Uterus (tissue), 2 donors: ENCODE measurements around the gene VWF.

Experiments used
- POLR2A ChIP-seq, 2 donors: fragments of 450-650 bp; IDR thresholded peaks; one replicate each; pipeline ENCODE4 v1.6.1; 2016; ENCODE audit warnings: antibody characterized with exemption in 2 of 2, mild to moderate bottlenecking in 1 of 2, moderate library complexity in 1 of 2
- TF ChIP-seq, protein P1 (sequence below), 4 experiments: fragments of 200-600 bp in 2 of 4; fragments of 450-650 bp in 2 of 4; sonication (generic) in 2 of 4; IDR thresholded peaks; one replicate each; pipeline ENCODE4 v1.5.1; 2016 to 2019; ENCODE audit warnings: antibody characterized with exemption in 4 of 4, mild to moderate bottlenecking in 2 of 4, moderate library complexity in 1 of 4

DNA sequence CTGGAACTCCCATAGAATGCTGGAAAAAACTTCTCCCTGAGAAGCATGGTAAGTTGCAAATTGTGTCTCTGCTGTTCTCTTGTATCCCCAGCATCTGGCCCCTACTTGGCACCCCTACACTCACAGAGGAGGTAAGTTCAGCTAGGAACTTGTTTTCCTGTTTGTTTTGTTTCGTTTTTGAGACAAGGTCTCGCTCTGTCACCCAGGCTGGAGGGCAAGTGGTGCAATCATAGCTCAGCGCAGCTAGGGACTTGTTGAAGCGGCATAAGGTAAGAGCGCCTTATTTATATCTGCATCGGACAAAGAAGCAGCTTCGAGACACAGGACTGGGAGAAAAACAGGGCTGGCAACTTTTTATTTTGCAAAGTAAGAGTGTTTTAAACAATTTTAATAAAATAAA lies 161.0 kb downstream of the VWF start:
- TF ChIP-seq, protein P1, sequence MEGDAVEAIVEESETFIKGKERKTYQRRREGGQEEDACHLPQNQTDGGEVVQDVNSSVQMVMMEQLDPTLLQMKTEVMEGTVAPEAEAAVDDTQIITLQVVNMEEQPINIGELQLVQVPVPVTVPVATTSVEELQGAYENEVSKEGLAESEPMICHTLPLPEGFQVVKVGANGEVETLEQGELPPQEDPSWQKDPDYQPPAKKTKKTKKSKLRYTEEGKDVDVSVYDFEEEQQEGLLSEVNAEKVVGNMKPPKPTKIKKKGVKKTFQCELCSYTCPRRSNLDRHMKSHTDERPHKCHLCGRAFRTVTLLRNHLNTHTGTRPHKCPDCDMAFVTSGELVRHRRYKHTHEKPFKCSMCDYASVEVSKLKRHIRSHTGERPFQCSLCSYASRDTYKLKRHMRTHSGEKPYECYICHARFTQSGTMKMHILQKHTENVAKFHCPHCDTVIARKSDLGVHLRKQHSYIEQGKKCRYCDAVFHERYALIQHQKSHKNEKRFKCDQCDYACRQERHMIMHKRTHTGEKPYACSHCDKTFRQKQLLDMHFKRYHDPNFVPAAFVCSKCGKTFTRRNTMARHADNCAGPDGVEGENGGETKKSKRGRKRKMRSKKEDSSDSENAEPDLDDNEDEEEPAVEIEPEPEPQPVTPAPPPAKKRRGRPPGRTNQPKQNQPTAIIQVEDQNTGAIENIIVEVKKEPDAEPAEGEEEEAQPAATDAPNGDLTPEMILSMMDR (IDR thresholded peaks at IDR 0.05): no peak
- no peak for TF ChIP-seq POLR2A (IDR thresholded peaks at IDR 0.05)
